ENCODE results near the gene ATP4B.
"Not testable (repeated sequence)": the region's sequence is repeated elsewhere in the genome, so short reads cannot be mapped to it uniquely, and the experiment has no call there.

Gene ATP4B

DNA sequence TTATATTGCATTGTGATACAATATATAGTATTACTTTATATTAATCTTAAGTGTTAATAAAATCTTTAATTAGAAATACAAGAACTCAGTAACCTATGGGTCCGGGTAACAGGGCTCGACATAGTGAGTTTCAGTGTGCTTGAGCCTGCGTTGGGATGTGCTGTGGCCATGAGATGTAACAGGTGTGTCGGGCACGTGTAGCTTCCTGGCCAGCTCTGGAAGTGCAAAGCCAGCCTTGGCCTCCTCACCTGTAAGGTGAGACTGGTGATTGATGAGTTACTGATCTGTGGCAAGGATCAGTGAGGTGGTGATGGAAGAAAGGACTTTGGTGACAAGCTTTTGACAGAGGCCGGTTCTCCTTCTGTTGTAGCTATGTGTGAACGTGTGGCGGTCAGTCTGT, 19.2 kb downstream of the ATP4B start:
- no peak for DNase-seq

- no peak for DNase-seq
These were observed 19.7 kb downstream of the ATP4B start for GRCh38 chr13:113638173-113638746.

DNA sequence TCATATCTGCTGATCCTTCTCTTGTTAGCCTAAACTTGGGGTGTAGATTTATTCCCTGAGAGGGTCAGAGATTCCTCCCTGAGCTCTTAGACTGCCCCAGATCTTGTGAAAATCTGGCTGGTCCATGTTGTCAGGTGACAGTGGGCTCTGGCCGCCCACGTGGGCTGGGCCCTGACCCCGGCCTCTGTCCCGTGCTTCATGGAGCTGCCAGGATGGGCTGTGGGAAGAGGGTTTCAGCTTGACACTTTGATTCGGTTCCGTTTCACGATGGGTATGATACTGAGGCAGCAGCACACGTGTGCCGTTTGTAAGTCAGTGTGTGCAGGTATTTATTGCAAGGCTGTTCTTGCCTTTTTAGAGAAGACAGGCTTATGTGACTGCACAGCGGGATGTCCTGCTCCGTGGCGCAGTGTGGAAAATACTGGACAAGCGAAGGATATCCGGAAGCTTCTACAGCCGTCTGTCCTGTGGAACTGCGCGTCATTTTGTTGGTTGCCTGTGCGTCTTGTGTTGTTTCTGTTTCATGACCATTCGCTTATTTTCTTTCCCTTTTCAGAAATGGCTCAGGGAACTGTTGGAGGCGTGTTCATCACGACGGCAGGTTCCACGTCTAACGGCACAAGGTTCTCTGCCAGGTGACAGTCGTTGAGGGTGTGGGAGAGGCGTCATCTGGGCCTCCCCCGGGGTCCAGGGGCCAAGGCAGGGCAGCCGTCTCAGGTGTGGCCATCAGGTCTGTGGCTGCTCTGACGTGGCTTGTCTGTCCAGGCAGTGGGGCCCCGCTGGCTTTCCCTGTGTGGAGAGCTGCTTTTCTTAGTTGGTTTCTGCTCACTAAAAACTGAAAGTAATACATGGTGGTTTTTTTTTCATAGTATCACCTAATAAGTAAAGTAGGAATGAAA, 20.5 kb downstream of the ATP4B start:
- no peak for DNase-seq

GRCh38 chr13:113636266-113636963, 21.6 kb downstream of the ATP4B start:
- no peak for DNase-seq

GRCh38 chr13:113635709-113636108, 22.3 kb downstream of the ATP4B start:
- no peak for DNase-seq

- DNase-seq: no peak
These were observed 23.0 kb downstream of the ATP4B start for GRCh38 chr13:113635048-113635420.

DNA sequence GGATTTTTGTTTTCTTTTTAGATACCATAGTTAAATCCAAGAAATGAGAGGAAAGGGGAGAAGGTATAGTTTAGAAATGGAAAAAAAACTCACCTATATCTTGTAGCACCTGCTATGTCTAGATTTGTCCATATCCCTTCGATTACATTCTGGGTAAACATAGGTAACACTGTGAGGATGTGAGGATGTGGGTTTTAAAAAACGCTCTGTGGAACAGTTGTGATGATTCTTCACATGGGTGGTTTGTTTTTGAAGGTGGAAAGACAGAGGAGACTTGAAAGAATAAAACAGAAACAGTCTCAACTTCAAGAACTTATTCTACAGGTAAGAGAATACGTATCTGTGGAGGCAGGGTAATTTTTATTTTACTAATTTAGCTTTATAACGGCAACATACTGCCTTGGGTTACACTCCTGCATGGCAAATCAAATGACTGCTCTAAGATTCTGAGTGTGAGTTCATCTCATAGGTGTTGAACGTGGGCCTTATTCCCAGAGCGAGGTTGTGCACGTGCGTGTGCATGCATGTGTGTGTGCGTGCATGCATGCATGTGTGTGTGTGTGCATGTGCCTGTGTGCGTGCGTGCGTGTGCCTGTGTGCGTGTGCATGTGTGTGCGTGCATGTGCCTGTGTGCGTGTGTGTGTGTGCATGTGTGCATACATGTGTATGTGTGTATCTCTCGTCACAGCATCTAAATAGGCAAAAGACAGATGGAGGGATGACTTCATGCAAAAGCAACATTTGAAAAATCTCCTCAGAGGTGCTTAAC, 23.5 kb downstream of the ATP4B start:
- no peak for DNase-seq

DNA sequence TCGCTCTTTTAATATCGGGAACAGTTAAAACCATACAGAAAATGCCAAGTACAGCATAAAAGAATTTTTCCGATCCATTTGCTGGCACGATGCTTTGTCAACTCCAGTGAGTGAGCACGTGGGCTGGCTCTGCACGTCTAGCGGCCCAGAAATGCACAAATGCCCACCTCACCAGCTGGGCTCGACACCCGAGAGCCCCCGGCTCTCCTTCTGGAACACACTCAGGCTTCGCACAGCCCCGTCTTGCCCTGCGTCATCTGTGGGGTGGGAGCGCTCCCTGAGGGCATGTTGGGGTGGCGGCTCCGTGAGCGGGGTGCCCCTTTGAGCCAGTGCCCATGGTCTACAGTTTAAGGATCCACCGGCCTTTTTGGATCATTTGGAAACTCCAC, 24.5 kb downstream of the ATP4B start:
- DNase-seq: no peak

GRCh38 chr13:113632706-113633484, 25.1 kb downstream of the ATP4B start:
- no peak for DNase-seq

DNA sequence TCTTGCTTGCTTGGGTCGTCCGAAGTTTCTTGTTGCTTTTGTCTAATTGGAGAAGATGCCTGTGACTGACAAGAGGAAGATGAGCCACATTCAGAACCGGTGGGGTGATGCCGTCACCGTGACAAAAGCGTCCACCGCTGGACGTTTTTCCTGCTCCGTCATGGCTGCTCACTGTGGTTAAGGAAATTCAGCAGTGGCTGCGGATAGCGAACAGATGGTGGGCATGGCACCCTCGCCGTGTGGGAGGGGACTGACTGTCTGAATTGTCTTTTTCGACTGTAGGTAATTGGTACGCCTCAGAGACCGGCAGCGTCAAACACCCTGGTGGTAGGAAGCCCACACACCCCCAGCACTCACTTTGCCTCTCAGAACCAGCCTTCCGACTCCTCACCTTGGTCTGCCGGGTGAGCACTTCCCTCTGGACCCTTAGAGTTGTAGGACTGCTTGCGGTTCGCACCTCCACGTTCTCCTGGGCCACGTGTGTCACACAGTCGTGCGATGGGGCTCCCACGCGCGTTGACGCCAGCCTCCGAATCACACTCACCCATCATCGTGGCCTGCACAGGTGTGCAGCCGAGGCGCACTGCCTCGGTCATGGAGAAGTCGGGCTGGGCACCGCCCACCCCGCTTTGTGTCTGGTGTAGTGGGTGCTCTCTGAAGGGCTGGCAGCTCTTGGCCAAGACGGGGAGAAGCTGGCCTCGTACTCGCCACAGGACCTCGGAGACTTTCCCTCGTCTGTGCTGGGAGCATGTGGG, 26.5 kb downstream of the ATP4B start:
- DNase-seq: no peak

- no peak for DNase-seq
These were observed 27.2 kb downstream of the ATP4B start for GRCh38 chr13:113630804-113631203.

GRCh38 chr13:113630296-113630695, 27.7 kb downstream of the ATP4B start:
- no peak for DNase-seq

DNA sequence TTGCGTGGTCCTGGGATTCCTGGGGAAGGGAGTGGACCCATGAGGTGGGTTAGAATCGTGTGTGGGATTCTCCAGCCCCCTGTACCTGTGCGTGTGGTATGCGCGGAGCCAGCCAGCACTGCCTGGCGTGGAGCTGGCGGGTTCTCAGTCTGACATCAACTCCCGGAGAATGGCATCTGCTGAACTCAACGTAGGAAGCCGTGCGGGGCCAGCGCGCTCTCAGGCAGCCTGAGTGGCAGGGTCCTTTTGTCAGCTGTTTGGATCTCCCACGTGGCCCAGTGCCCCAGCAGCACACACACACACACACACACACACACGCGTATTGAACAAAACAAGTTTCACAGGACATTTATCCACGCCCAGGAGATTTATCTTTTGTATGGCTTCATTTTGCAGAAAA, 28.1 kb downstream of the ATP4B start:
- no peak for DNase-seq

DNA sequence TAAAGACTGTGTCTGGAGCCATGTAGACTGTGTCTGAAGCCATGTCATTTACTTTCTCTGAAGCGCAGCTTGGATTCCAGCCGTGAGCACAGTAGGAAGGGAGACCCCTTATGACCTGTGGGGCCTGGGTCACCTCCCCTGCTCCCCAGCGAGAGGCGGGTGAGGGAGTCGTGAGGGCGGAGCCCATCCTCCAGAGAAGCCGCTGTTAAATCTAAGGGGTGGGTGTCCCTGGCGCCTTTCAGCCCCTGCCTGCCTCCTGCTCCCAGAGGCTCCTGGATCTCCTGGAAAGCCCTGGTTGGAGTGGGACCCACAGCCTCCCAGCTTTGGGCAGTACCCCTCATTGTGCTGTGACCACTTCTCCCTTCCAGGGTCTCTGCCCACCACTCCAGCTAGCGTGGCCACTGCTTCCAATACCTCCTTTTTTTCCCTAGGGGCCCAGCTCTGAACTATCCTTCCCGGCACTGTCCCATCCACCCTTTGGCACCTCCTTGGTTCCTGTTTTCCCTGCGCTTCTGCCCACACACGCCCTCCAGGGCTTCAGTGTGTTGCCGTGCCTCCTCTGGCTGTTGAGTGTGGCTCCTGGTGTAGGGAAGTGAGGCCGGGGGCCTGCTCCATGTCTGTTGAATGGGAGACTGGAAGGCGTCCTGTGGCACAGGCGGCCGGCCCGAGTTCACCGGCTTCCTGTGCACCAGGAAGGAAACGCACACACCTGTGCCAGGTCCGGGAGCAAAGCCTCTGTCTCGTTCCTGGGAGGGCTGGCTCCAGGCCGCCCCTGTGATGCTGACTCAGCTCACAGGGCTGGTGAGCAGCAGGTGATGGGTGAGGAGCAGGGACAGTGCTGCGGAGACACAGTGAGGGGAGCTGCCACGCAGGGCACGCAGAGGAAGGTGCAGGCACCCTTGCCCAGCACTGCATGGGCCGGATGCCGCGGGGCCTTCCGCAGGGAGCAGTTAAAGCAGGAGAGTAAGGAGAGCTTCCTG, 29.4 kb downstream of the ATP4B start:
- no peak for DNase-seq

DNA sequence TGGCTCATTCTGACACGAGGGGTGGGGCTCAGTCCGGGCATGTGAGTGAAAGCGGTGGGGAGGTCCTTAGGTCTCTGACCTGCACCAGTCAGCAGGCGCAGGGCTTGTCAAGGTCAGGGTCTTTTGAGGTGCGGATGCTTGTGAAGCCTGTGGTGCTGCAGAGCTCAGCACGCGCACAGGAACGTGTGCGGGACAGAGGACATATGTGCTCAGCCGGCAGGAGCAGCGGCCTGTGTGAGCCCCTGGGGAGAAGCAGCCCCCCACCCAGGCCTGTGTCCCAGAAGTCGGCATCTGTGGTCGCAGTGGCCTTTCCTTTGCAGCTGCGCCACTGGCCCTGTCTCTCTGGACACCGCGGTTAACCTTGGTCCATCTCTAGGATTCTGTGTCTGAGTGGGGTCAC, 30.9 kb downstream of the ATP4B start:
- DNase-seq: no peak

- DNase-seq: no peak
These were observed 31.9 kb downstream of the ATP4B start for GRCh38 chr13:113625965-113626721.

- DNase-seq: not testable (repeated sequence)
These were observed 33.2 kb downstream of the ATP4B start for GRCh38 chr13:113624640-113625304.

GRCh38 chr13:113624235-113624587, 33.8 kb downstream of the ATP4B start:
- DNase-seq: no peak
